Colonic mucosa (tissue), 4 donors: ENCODE measurements around the gene RNF130. TPM values are rescaled to one million over a fixed set of nuclear protein-coding genes. Genes with fewer than 3 reads are reported as not detected.

Experiments
- DNase-seq: peaks from one replicate; pipeline ENCODE4 v3.0.0-alpha.2; 2020
- H3K27ac ChIP-seq: fragments of 200-600 bp; one replicate; pipeline ENCODE4 v1.8.0; 2021
- H3K27me3 ChIP-seq: fragments of 200-600 bp; one replicate; pipeline ENCODE4 v1.8.0; 2021
- H3K36me3 ChIP-seq: fragments of 200-600 bp; one replicate; pipeline ENCODE4 v1.8.0; 2021
- H3K4me1 ChIP-seq: fragments of 200-600 bp; one replicate; pipeline ENCODE4 v1.8.0; 2021; ENCODE audit warnings: mild to moderate bottlenecking
- H3K4me3 ChIP-seq: fragments of 200-600 bp; one replicate; pipeline ENCODE4 v1.8.0; 2021
- H3K9ac ChIP-seq, 2 donors: one replicate each; pipeline ENCODE4 v1.7.0; 2013; ENCODE audit warnings: control low read depth in 2 of 2, low read depth in 2 of 2, low read length in 2 of 2
- H3K9me3 ChIP-seq: fragments of 200-600 bp; one replicate; pipeline ENCODE4 v1.8.0; 2021
- intact Hi-C: fragments of 100-400 bp; cut with DNase I; formaldehyde crosslinking; loops from one replicate; pipeline ENCODE4 v1.14.1; 2022
- total RNA-seq, 2 donors: library from RNA; stranded (reverse); fragmentation: NEBNext Ultra II Directional in 1 of 2; extraction: Animal tissue kit (Norgen Biotek cat#: 25700) in 1 of 2; gene quantifications; one replicate each; pipeline ENCODE4 v1.2.1, GENCODE V29; 2021
- TF ChIP-seq, protein P1 (sequence below): fragments of 200-600 bp; IDR thresholded peaks from one replicate; pipeline ENCODE4 v1.8.0; 2022; ENCODE audit warnings: antibody characterized with exemption, mild to moderate bottlenecking
- donor health status: healthy.
- donor health status: DM: no; HTN: no; CAD: no.
- donor health status: DM: no; HTN: no; CAD: no.

The RNF130 gene
- total RNA-seq, 2 donors from 2014 or later: 32.0 to 41.7 TPM

DNA sequence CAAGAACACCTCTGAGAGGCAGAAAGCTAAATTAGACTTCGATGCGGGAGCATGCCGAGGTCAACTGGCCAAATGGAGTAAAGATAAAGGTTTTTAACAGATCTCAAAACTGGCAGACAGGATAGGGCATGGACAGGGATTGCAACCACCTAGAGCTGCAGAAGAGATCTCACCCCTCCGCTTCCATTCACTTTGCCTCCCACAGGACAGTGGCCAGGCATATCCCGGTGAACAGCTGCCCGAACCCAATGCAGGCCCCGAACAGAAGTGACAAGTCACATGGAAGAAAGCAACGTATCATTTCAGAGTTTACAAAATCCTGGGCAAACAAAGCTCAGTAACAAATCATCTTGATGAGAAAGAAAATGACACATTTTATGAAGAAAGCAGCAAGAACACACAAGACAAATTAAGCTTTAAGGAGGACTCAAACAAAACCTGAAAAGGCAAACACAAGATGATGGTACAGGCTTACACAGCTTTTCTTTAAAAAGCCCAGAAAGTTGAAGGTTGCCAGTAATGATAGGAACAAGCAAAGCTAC, 18.4 kb downstream of the RNF130 start:
- no peak for DNase-seq
- H3K36me3 ChIP-seq: no peaks in the 10 kb centered on the region
- TF ChIP-seq, protein P1, sequence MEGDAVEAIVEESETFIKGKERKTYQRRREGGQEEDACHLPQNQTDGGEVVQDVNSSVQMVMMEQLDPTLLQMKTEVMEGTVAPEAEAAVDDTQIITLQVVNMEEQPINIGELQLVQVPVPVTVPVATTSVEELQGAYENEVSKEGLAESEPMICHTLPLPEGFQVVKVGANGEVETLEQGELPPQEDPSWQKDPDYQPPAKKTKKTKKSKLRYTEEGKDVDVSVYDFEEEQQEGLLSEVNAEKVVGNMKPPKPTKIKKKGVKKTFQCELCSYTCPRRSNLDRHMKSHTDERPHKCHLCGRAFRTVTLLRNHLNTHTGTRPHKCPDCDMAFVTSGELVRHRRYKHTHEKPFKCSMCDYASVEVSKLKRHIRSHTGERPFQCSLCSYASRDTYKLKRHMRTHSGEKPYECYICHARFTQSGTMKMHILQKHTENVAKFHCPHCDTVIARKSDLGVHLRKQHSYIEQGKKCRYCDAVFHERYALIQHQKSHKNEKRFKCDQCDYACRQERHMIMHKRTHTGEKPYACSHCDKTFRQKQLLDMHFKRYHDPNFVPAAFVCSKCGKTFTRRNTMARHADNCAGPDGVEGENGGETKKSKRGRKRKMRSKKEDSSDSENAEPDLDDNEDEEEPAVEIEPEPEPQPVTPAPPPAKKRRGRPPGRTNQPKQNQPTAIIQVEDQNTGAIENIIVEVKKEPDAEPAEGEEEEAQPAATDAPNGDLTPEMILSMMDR: no peak
- H3K27me3 ChIP-seq: no peaks in the 10 kb centered on the region
- H3K27ac ChIP-seq: no peak overlapping the region
- H3K4me1 ChIP-seq: no peaks in the 10 kb centered on the region
- no peaks in the 10 kb centered on the region for H3K9me3 ChIP-seq
- intact Hi-C loops: no loop called here
- H3K4me3 ChIP-seq: no peak overlapping the region
- no peak overlapping the region for H3K9ac ChIP-seq

GRCh38 chr5:180052211-180052818, 19.2 kb downstream of the RNF130 start:
- no peaks in the 10 kb centered on the region for H3K27me3 ChIP-seq
- no peaks in the 10 kb centered on the region for H3K9me3 ChIP-seq
- H3K36me3 ChIP-seq: no peaks in the 10 kb centered on the region
- DNase-seq: no peak
- intact Hi-C loops: no loop called here
- no peak overlapping the region for H3K4me3 ChIP-seq
- H3K27ac ChIP-seq: no peak overlapping the region
- H3K4me1 ChIP-seq: no peaks in the 10 kb centered on the region
- TF ChIP-seq, protein P1: no peak
- H3K9ac ChIP-seq: no peak overlapping the region

DNA sequence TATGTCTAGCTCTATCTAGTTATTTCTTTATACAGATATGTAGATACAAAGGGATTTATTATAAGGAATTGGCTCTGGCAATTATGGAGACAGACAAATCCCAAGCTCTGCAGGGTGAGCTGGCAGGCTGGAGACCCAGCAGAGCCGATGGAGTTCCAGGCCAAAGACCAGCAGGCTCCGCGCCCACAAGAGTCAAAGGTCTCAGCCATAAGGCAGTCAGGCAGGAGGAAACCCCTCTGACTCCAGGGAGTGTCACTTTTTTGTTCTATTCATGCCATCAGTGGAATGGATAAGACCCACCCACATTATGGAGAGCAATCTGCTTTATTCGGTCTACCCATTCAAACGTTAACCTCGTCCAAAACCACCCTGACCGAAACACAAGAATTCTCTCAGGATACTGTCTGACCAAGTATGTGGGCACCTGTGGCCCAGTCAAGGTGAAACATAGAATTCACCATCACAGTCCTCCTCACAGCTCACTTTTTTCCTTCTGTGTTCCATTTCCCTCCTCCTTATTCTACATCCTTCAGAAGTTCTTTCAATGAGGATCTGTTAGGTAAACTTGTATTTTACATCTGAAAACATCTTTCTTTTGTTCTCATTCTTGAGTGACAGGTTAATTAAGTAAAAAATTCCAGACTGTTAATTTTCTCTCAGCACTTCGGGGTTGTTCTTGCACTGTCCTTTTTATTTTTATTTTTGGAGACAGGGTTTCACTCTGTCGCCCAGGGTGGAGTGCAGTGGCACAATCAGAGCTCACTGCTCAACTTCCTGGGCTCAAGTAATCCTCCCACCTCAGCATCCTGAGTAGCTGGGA, 21.2 kb downstream of the RNF130 start:
- DNase-seq: peak; percentile 27
- TF ChIP-seq, protein P1: no peak
- Histone ChIP-seq H3K27me3 (no peaks in the 10 kb centered on the region), H3K4me1 (no peaks in the 10 kb centered on the region), H3K9me3 (no peaks in the 10 kb centered on the region), H3K4me3 (no peak overlapping the region), H3K9ac (no peak overlapping the region), H3K36me3 (no peaks in the 10 kb centered on the region), H3K27ac (no peak overlapping the region)
- intact Hi-C loops: no loop called here

GRCh38 chr5:180049185-180049548, 22.4 kb downstream of the RNF130 start:
- Histone ChIP-seq H3K27me3 (no peaks in the 10 kb centered on the region), H3K27ac (no peak overlapping the region), H3K9ac (no peak overlapping the region), H3K4me1 (no peaks in the 10 kb centered on the region), H3K4me3 (no peak overlapping the region), H3K9me3 (no peaks in the 10 kb centered on the region), H3K36me3 (no peaks in the 10 kb centered on the region)
- TF ChIP-seq, protein P1: no peak
- intact Hi-C loops: no loop called here
- no peak for DNase-seq

DNA sequence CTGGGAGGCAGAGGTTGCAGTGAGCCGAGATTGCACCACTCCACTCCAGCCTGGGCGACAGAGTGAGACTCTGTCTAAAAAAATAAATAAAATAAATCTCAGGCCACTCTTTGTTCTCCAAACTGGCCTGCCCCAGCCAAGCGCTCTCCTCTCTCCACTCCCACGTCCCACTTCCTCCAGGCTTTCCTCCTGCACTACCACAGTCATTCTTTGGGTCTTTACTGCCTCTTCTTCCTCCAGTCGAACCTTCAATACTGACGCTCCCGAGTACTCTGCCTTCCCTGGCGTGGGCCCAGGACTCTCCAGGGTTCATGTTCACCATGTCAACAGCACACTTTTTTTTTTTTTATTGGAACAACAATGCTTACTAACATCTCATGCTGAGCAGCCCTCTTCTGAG, 23.9 kb downstream of the RNF130 start:
- H3K4me3 ChIP-seq: no peak overlapping the region
- no peaks in the 10 kb centered on the region for H3K36me3 ChIP-seq
- H3K9ac ChIP-seq: no peak overlapping the region
- no peak for DNase-seq
- intact Hi-C loops: no loop called here
- no peaks in the 10 kb centered on the region for H3K27me3 ChIP-seq
- H3K27ac ChIP-seq: no peak overlapping the region
- H3K9me3 ChIP-seq: no peaks in the 10 kb centered on the region
- TF ChIP-seq, protein P1: no peak
- H3K4me1 ChIP-seq: no peaks in the 10 kb centered on the region
